Glomerular visceral epithelial cell (primary cell): Measurements from ENCODE around the gene OPRD1.
"Not testable (repeated sequence)": the region's sequence is repeated elsewhere in the genome, so short reads cannot be mapped to it uniquely, and the experiment has no call there.

Experiments
- DNase-seq: peaks from one replicate; pipeline ENCODE4 v3.0.0-alpha.2; 2016; ENCODE audit errors: extremely low spot score

The OPRD1 gene

GRCh38 chr1:28801461-28801860, 10.5 kb upstream of the OPRD1 start:
- no peak for DNase-seq

GRCh38 chr1:28803051-28803450, 8.9 kb upstream of the OPRD1 start:
- no peak for DNase-seq

DNA sequence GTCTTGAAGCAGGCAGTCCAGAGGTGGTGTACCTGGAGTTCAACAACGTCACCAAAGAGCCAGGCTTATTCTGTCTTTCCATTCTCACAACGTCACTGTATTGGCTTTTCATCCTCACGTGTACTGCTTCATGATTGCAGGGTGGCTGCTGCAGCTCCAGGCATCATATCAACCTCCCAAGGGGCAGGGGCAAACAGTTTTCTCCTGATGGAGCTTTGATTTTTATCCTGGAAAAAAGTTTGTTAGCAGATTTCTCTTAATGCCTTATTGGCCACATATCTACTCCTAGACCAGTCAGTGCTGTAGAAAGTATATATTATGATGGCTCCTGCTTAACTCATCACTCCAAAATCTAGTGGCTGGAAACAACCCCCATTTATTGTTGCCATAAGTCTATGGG, 8.3 kb upstream of the OPRD1 start:
- DNase-seq: no peak

GRCh38 chr1:28804071-28804470, 7.9 kb upstream of the OPRD1 start:
- no peak for DNase-seq

DNA sequence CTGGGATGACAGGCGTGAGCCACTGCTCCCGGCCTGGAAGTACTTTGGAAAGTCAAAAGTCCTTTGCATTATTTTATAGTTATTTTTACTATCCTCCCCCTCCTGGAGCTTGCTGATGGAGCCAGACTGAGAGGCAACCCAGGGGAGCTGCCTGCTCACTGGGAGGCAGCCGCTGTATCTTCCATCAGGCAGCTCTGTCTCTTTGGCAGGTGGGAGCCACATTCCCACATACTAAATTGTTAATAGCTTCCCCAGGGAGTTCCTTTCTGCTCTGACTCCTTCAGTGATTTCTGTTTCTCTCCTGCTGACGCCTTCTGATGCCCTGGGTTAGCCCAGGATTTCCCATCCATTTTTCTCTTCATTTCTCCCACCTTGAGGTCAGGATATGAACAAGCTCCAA, 4.9 kb upstream of the OPRD1 start:
- no peak for DNase-seq

- no peak for DNase-seq
Observed at GRCh38 chr1:28807986-28808385, 4.0 kb upstream of the OPRD1 start.

DNA sequence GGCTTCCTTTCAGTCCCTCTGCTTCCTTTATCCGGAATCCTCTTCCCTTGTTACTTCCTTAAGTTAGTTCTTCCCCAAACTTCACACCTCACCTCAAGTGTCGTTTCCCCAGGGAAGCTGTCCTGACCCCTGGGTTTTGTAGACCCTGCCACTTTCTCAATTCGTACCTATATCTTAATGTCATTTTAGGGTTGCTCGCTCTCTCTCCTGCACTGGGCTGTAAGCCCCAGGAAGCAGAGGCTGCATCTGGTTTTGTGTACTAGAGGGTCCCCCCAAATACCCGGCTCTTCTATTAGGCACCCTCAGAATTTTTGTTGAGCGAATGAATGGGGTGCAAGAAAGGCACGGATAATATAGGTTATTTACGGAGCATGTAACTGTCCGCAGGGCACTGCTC, 603 bp upstream of the OPRD1 start:
- no peak for DNase-seq

DNA sequence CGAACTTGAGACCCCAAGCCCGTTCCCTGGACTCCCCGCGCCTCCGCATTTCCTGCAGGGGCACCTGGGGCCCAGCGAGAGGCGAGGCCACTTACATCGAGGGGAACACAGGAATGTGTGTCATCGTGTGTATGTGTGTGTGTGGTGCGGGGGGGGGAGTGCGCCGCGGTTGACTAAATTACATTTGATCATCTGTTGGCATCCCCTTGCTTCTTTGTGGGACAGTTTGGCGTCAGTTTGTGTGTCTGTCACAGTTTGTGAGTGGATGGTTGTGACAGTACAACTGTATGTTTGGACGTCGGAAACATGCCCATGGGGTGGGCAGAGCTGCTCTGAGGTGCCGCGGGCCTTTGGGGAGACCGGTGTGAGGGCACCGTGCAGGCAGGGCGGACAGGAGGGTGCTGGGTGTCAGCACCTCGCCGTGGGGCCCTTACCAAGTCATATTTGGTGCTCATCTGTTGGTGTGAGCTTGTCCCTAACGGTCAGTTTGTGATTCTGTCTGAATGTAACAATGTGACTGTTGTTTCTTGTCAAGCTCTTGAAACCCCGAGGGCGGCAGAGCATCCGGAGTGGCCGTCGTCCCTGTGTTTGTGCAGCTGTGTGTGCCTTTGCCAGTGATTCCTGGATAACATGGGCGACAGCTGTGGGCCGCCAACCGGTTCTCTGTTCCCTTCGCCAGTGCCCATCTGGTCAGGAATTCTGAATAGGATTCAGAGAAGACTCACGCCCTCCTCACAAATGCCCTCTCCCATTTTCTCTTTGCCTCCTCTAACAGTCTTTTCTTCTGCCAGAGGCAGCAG, 899 bp downstream of the OPRD1 start:
- no peak for DNase-seq

GRCh38 chr1:28813931-28814465, 2.0 kb downstream of the OPRD1 start:
- DNase-seq: no peak

GRCh38 chr1:28815533-28816185, 3.7 kb downstream of the OPRD1 start:
- DNase-seq: no peak

GRCh38 chr1:28817133-28817532, 5.2 kb downstream of the OPRD1 start:
- DNase-seq: no peak

GRCh38 chr1:28819020-28819419, 7.0 kb downstream of the OPRD1 start:
- no peak for DNase-seq

- DNase-seq: peak; percentile 9
Observed at GRCh38 chr1:28822799-28823198, 10.8 kb downstream of the OPRD1 start.

DNA sequence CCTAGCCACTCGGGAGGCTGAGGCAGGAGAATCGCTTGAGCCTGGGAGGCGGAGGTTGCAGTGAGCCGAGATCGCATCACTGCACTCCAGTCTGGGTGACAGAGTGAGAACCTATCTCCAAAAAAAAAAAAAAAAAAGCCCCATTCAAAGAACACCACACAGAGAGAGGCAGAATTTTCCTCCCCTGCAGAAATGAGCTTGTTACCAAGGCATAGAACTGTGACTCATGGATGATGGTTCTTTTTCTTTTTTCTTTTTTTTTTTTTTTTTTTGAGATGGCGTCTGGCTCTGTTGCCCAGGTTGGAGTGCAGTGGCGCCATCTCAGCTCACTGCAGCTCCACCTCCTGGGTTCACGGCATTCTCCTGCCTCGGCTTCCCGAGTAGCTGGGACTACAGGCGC, 12.1 kb downstream of the OPRD1 start:
- peak; percentile 17 for DNase-seq

DNA sequence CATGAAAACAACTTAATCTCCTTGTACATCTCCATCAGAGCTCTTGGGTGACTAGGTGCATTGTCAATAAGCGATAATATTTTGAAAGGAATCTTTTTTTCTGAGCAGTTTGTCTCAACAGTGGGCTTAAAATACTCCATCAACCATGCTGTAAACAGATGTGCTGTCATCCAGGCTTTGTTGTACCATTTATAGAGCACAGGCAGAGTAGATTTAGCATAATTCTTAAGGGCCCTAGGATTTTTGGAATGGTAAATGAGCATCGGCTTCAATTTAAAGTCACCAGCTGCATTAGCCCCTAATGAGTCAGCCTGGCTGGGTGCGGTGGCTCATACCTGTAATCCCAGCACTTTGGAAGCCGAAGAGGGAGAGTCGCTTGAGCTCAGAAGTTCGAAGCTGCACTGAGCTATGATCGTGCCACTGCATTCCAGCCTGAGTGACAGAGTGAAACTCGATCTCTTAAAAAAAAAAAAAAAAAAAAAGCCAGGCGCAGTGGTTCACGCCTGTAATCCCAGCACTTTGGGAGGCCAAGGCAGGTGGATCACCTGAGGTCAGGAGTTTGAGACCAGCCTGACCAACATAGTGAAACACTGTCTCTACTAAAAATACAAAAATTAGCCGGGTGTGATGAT, 16.4 kb downstream of the OPRD1 start:
- not testable (repeated sequence) for DNase-seq

DNA sequence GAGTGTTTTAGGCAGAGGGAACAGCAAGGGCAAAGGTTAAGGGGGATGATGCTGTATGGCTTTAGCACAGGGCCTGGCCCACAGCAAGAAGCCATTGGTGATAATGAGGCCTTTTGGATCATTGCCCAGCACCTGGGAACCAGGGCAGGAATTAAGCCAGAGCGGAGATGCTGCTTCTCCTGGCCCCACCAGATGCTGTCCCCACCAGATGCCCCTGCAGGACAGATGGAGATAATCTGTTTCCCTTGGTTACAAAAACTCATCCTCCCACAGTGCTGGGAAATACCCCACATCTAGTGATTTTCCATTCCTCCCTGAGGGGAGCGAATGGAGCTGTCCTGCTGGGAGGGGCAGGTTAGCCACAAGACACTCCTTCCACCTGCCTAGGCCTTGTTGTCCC, 18.8 kb downstream of the OPRD1 start:
- DNase-seq: no peak

DNA sequence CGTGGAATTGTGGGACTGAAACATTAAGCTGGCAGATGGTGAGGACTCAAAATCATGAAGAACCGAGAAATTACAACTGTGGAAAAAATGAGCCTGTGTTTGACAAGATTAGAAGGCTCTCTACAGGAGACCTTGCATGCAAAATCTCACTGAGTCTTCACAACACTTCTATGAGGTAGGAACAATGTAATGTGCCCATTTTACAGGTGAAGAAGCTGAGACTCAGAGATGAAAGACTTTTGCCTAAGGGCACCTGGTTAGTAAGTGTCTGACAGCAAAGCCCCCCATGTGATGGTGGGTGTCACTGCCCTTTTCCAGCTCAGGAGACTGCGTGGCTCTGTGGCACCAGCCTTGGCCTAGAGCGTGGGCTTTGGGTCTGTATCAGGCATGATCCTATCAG, 21.0 kb downstream of the OPRD1 start:
- DNase-seq: no peak

GRCh38 chr1:28833381-28833780, 21.4 kb downstream of the OPRD1 start:
- no peak for DNase-seq

DNA sequence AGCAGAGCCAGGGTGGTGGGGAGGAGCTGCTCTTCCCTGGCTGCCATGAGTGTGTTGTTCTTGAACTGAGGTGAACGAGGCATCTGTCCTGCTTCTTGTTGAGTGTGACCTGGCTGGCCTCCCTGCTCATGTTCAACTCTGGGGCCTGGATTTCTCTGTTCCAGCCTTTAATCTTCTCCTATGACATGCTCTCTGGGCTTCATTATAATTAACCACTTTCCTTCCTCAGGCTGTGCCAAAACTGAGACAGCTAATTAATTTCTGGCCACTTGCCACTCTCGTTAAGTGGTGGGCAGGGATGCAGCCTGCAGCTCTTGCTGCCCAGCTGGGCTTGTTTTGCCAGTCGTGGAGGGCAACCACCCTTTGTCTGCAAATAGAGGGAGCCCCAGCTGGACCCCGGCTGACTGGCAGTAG, 23.3 kb downstream of the OPRD1 start:
- DNase-seq: no peak

DNA sequence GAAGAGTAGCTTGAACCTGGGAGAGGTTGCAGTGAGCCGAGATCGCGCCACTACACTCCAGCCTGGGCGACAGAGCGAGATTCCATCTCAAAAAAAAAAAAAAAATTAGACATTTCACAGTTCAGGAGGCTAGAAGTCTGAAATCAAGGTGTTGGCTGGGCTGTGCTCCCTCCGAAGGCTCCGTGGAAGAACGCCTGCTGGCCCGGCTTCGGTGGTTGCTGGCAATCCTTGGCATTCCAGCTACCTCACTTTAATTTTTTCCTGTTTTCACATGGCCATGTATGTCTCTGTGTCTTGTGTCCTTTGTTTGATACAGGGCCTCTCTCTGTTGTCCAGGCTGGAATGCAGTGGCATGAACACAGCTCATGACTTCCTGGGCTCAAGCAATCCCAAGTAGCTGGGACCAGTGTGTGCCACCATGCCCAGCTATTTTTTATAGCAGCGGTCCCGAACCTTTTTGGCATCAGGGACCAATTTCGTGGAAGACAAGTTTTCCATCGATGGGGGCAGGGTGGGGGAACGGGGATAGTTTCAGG, 24.5 kb downstream of the OPRD1 start:
- DNase-seq: no peak

- no peak for DNase-seq
Observed at GRCh38 chr1:28840928-28841544, 29.1 kb downstream of the OPRD1 start.
